Liver (tissue), 3 donors: ENCODE data around the gene ASH1L.

Experiments
- ATF3 ChIP-seq: IDR thresholded peaks from 2 replicates; pipeline ENCODE4 v1.6.1; 2016; ENCODE audit warnings: antibody characterized with exemption
- TF ChIP-seq, protein P1 (sequence below): fragments of 150-350 bp; IDR thresholded peaks from 2 replicates; pipeline ENCODE4 v1.5.1; 2017; ENCODE audit warnings: improper control_type of control experiment, low read depth, low read length; ENCODE audit not compliant: missing input control
- TF ChIP-seq, protein P2 (sequence below): IDR thresholded peaks from 2 replicates; pipeline ENCODE4 v1.6.1; 2016; ENCODE audit warnings: antibody characterized with exemption
- donor health status: healthy.
- donor health status: healthy.

- TF ChIP-seq, protein P1, sequence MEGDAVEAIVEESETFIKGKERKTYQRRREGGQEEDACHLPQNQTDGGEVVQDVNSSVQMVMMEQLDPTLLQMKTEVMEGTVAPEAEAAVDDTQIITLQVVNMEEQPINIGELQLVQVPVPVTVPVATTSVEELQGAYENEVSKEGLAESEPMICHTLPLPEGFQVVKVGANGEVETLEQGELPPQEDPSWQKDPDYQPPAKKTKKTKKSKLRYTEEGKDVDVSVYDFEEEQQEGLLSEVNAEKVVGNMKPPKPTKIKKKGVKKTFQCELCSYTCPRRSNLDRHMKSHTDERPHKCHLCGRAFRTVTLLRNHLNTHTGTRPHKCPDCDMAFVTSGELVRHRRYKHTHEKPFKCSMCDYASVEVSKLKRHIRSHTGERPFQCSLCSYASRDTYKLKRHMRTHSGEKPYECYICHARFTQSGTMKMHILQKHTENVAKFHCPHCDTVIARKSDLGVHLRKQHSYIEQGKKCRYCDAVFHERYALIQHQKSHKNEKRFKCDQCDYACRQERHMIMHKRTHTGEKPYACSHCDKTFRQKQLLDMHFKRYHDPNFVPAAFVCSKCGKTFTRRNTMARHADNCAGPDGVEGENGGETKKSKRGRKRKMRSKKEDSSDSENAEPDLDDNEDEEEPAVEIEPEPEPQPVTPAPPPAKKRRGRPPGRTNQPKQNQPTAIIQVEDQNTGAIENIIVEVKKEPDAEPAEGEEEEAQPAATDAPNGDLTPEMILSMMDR, result no peak
- no peak for TF ChIP-seq ATF3
- TF ChIP-seq, protein P2, sequence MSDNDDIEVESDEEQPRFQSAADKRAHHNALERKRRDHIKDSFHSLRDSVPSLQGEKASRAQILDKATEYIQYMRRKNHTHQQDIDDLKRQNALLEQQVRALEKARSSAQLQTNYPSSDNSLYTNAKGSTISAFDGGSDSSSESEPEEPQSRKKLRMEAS, result no peak
These were observed 44.1 kb downstream of the ASH1L start for GRCh38 chr1:155518484-155518883.
